ENCODE results near the gene OR2A2. TPM values are rescaled to one million over a fixed set of nuclear protein-coding genes. Genes with fewer than 3 reads are reported as not detected.
"Not testable (repeated sequence)": the region's sequence is repeated elsewhere in the genome, so short reads cannot be mapped to it uniquely, and the experiment has no call there.

Gene OR2A2
- polyA plus RNA-seq, 6 donors from 2014 or later: not detected

DNA sequence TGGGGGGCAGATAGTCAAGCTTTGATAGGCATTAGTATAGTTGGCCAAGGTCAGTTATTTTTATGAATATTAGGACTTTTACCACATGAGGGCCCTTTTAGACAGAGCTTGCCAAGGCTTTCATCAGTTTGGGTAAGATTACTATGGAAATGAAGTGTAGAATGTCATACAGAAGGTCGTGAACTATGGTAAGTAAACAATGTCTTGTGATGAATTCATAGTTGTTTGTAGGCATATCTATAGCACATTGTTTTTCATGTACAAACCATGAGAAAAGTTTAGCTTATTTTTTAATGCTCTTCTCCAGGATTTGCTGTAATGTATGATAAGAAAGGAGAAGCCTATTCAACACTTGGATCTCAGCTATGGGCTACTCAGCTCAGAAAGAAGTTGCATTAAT, 4.3 kb downstream of the OR2A2 start:
- no peak for ATAC-seq (ENCODE audit: low read depth in 2 of 2)
- no peak for DNase-seq
- no peaks in the 10 kb centered on the region for H3K4me1 Mint-ChIP-seq
- H3K27ac Mint-ChIP-seq: no peak overlapping the region
- peaks cover 13 to 32% (median 17%) of the 10 kb centered on the region in 3 donors for H3K27me3 Mint-ChIP-seq
- no peaks in the 10 kb centered on the region for H3K9me3 Mint-ChIP-seq
- no peaks in the 10 kb centered on the region for H3K36me3 Mint-ChIP-seq
- H3K4me3 Mint-ChIP-seq: no peak overlapping the region

DNA sequence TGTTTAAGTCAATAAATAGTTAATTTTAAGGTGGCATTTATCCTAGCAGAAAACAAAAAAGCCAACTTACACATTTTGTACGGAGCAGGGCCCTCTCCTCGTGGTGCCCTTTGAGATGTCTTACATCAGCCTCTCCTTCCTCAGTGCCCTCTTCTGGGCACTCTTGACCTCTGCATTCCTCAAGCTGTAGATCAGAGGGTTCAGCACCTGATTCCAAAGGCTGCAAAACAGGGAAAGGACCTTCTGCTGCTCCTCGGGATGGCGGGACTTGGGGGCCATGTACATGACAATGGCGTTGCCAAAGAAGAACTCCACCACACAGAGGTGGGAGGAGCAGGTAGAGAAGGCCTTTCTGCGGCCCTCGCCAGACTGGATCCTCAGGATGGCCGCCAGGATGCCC, 9.0 kb downstream of the OR2A2 start:
- Mint-ChIP-seq H3K9me3 (peaks cover 0 to 2% (median 0%) of the 10 kb centered on the region in 7 donors), H3K27me3 (peaks cover 7 to 30% (median 21%) of the 10 kb centered on the region in 3 donors), H3K27ac (no peak overlapping the region), H3K4me3 (no peak overlapping the region), H3K4me1 (no peaks in the 10 kb centered on the region), H3K36me3 (no peaks in the 10 kb centered on the region)
- no peak for DNase-seq
- no peak for ATAC-seq (ENCODE audit: low read depth in 2 of 2)

DNA sequence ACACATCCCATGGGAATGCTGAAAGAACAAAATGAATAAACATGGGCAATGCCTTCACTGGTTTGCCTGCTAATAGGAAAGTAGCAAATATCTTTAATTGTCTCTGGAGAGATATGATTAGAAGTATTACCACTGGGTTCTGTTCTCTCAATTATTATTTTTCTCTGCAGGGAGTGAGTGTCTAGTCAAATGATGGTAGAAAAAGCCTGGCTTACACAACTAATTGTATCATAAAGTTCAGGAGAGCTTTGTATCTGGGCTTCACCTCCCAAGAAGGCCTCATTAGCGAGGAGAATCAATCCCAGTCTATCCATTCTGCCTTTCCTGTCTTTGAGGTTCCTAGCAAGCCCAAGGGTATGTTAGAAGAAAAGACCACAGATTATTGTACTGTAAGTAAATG, 13.5 kb downstream of the OR2A2 start, which contains the start of gene OR2A14:
OR2A14 (plus strand) TSS at position 301 of the 400 bp plus-strand sequence. CDS start 5,937 bp downstream, outside the sequence.
- Mint-ChIP-seq H3K9me3 (peaks cover 0 to 2% (median 0%) of the 10 kb centered on the region in 7 donors), H3K4me3 (no peak within 1 kb of the TSS), H3K4me1 (no peaks in the 10 kb centered on the region), H3K27me3 (peaks cover 9 to 25% (median 18%) of the 10 kb centered on the region in 3 donors), H3K27ac (no peak within 1 kb of the TSS), H3K36me3 (no peaks in the 10 kb centered on the region)
- DNase-seq: no peak
- ATAC-seq (ENCODE audit: low read depth in 2 of 2): no peak

DNA sequence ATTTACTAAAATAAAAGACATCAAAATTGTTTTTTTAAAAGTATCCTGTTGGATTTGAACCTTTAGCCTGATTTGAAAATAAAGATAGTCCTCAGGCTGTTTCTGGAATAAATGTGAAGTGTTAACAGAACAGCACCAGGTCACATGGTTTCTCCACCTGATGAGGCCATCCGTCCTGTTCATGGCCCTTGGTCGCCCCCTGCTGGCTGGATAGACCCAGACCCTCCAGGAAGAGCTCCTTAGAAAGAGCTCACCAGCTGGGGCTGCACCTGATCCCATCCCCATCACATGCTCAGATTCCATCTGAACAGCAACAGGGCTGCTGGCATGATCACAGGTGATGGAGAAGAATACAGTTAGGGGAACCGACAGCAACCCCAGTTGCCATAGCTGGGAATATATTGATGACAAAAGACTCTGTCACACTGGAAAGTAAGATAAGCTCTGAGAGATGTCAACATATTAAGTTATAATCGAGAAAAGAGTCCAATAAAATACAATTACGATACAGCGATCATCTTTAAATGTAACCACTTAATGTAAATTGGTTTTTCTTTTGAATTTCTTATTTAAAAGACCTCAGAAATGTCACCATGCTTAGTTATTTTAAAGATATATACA, 18.4 kb downstream of the OR2A2 start:
- Mint-ChIP-seq H3K4me1 (no peaks in the 10 kb centered on the region), H3K27me3 (peaks cover 8 to 20% (median 20%) of the 10 kb centered on the region in 3 donors), H3K4me3 (no peak overlapping the region), H3K9me3 (peaks cover 0 to 1% (median 0%) of the 10 kb centered on the region in 7 donors), H3K36me3 (no peaks in the 10 kb centered on the region), H3K27ac (peak overlapping the region in 1 of 6 donors; percentile 58)
- ATAC-seq (ENCODE audit: low read depth in 2 of 2) (peak; percentile 99), DNase-seq (peak; percentile 74)

DNA sequence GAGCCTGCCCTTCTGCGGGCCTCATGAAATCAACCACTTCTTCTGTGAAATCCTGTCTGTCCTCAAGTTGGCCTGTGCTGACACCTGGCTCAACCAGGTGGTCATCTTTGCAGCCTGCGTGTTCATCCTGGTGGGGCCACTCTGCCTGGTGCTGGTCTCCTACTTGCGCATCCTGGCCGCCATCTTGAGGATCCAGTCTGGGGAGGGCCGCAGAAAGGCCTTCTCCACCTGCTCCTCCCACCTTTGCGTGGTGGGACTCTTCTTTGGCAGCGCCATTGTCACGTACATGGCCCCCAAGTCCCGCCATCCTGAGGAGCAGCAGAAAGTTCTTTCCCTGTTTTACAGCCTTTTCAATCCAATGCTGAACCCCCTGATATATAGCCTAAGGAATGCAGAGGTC, 20.2 kb downstream of the OR2A2 start:
- H3K27me3 Mint-ChIP-seq: peaks cover 8 to 15% (median 11%) of the 10 kb centered on the region in 3 donors
- not testable (repeated sequence) for H3K9me3 Mint-ChIP-seq; H3K36me3 Mint-ChIP-seq; H3K27ac Mint-ChIP-seq; DNase-seq; H3K4me1 Mint-ChIP-seq; ATAC-seq (ENCODE audit: low read depth in 2 of 2); H3K4me3 Mint-ChIP-seq

DNA sequence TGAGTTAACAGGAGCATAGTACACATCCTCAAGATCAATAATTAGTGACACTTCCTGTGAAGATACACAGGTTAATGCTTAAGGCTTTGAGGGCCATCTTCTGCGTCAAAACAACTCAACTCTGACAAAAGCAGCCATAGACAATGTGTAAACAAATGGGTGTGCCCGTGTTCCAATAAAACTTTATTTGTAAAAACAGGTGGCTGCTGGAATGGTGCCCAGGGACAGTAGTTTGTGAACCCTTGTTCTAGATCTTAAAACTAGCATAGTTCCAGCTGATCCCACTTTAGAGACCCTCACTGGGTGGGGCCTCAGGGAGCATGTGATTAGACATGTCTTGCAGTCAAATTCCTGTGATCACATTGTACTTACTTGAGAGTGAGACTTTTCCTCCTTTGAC, 21.3 kb downstream of the OR2A2 start:
- ATAC-seq (ENCODE audit: low read depth in 2 of 2) (no peak), DNase-seq (no peak)
- Mint-ChIP-seq H3K9me3 (peaks cover 0 to 1% (median 0%) of the 10 kb centered on the region in 7 donors), H3K27me3 (peaks cover 8 to 15% (median 12%) of the 10 kb centered on the region in 3 donors), H3K4me3 (no peak overlapping the region), H3K27ac (no peak overlapping the region), H3K36me3 (no peaks in the 10 kb centered on the region), H3K4me1 (no peaks in the 10 kb centered on the region)

DNA sequence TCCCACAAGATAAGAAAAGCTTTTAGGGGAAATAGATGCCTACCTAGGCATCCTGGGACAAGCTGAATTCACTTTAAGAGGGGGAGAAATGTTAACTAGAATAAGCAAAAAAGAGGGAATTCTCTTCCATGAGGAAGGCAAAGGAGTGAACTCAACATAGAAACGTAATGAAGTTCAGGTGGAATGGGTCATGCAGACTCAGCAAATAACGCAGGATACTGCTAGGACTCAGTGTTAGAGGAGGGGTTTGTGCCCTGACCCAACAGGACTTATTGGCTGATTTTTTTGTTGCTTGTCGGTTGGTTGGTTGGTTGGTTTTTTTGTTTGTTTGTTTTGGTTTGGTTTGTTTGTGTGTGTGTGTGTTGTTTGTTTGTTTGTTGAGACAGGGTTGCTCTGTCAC, 22.9 kb downstream of the OR2A2 start:
- H3K27ac Mint-ChIP-seq: no peak overlapping the region
- H3K36me3 Mint-ChIP-seq: no peaks in the 10 kb centered on the region
- H3K27me3 Mint-ChIP-seq: peaks cover 8 to 18% (median 18%) of the 10 kb centered on the region in 3 donors
- peaks cover 0 to 1% (median 0%) of the 10 kb centered on the region in 7 donors for H3K9me3 Mint-ChIP-seq
- no peak overlapping the region for H3K4me3 Mint-ChIP-seq
- ATAC-seq (ENCODE audit: low read depth in 2 of 2) (no peak), DNase-seq (no peak)
- no peaks in the 10 kb centered on the region for H3K4me1 Mint-ChIP-seq

DNA sequence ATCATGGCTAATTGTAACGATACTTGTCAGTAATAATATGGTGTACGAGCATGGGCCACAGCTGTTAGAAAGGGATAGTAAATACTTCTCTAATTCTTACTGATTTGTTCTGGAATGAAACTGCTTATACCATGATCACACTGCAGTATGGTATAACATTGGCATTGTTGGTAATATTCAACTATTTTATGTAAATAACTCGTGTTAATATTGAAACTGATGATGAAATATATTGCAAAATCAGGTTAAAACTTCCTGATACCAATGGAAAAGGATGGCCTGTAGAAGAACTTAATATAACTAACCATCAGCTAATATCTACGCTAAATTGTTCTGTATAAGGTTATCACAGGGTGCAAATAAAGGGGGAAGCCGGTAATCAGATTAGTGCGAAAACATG, 23.9 kb downstream of the OR2A2 start:
- ATAC-seq (ENCODE audit: low read depth in 2 of 2) (no peak), DNase-seq (no peak)
- Mint-ChIP-seq H3K27ac (no peak overlapping the region), H3K4me3 (no peak overlapping the region), H3K36me3 (no peaks in the 10 kb centered on the region), H3K27me3 (peaks cover 5 to 18% (median 18%) of the 10 kb centered on the region in 3 donors), H3K9me3 (peaks cover 0 to 1% (median 0%) of the 10 kb centered on the region in 7 donors), H3K4me1 (no peaks in the 10 kb centered on the region)

DNA sequence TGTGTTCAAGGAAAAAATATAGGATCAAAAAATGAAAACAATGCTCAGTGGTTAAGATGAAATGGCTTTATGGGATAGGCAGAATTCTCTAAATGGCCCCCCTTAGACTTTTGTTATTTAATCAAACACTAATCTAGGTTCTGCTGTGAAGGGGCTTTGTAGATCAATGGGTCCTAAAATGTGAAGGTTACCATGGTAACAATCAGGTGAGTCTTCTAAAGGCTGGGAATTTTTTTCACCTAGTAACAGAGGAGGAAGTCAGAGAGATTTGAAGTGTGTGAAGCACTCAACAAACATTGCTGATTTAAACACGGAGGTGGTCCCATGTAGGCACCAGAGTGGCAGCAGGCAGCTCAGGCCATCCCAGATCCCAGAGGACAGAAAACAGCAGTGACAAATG, 24.7 kb downstream of the OR2A2 start:
- peaks cover 3 to 17% (median 16%) of the 10 kb centered on the region in 3 donors for H3K27me3 Mint-ChIP-seq
- ATAC-seq (ENCODE audit: low read depth in 2 of 2): no peak
- no peak overlapping the region for H3K4me3 Mint-ChIP-seq
- H3K4me1 Mint-ChIP-seq: no peaks in the 10 kb centered on the region
- no peaks in the 10 kb centered on the region for H3K36me3 Mint-ChIP-seq
- peaks cover 0 to 1% (median 0%) of the 10 kb centered on the region in 7 donors for H3K9me3 Mint-ChIP-seq
- no peak overlapping the region for H3K27ac Mint-ChIP-seq
- no peak for DNase-seq

DNA sequence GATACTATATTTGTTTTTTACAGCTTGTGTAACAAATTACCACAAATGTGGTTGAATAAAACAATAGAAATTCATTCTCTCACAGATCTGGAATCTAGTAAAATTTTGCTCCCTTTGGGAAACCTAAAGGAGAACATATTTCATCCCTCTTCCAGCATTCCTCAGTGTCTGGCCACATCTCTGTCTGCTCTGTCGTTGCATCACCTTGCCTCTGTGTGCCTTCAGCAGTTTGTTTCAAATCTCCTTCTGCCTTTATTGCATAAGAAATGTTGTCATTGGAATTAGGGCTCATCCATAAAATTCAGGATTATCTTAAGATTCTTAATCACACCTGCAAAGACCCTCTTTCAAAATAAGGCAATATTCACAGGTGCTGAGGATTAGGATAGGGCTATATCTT, 28.1 kb downstream of the OR2A2 start:
- Mint-ChIP-seq H3K36me3 (no peaks in the 10 kb centered on the region), H3K4me1 (no peaks in the 10 kb centered on the region), H3K4me3 (no peak overlapping the region), H3K27ac (no peak overlapping the region), H3K9me3 (peaks cover 0 to 2% (median 0%) of the 10 kb centered on the region in 7 donors), H3K27me3 (peaks cover 0 to 15% (median 15%) of the 10 kb centered on the region in 3 donors)
- ATAC-seq (ENCODE audit: low read depth in 2 of 2): no peak
- no peak for DNase-seq

DNA sequence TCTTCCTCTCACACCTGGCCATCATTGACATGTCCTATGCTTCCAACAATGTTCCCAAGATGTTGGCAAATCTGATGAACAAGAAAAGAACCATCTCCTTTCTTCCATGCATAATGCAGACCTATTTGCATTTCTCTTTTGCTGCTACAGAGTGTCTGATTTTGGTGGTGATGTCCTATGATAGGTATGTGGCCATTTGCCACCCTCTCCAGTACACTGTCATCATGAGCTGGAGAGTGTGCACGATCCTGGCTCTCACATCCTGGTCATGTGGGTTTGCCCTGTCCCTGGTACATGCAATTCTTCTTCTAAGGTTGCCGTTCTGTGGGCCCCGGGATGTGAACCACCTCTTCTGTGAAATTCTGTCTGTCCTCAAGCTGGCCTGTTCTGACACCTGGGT, 32.8 kb downstream of the OR2A2 start:
- Mint-ChIP-seq H3K4me3 (no peak overlapping the region), H3K27ac (peak overlapping the region in 1 of 6 donors; percentile 0), H3K9me3 (peaks cover 6 to 34% (median 10%) of the 10 kb centered on the region in 7 donors), H3K27me3 (peaks cover 0 to 22% (median 17%) of the 10 kb centered on the region in 3 donors), H3K4me1 (no peaks in the 10 kb centered on the region), H3K36me3 (peaks cover 0 to 8% of the 10 kb centered on the region in 2 donors)
- no peak for DNase-seq
- ATAC-seq (ENCODE audit: low read depth in 2 of 2): no peak

DNA sequence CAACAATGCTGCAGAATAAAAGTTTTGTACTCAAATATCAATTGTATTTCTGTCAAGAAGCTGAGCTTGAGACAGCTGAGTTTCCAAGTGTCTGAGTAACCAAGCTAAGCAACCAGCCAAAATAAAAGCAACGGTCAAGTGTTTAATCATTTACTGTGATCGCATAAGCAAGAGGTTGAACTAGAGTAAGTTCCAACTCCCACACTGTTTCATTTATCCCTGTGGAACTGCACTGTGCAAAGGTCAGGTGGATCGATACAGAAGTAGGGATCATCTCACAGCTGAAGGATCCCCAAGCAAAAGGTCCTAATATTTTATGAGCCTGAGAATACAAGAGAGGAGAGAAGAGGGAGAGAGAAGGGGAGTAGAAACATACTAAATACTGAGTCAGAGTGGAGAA, 35.0 kb downstream of the OR2A2 start:
- ATAC-seq (ENCODE audit: low read depth in 2 of 2): no peak
- Mint-ChIP-seq H3K36me3 (peaks cover 10 to 29% of the 10 kb centered on the region in 2 donors), H3K4me3 (no peak overlapping the region), H3K9me3 (peaks cover 21 to 55% (median 30%) of the 10 kb centered on the region in 7 donors), H3K27me3 (peaks cover 0 to 37% (median 23%) of the 10 kb centered on the region in 3 donors), H3K27ac (no peak overlapping the region), H3K4me1 (no peaks in the 10 kb centered on the region)
- no peak for DNase-seq

DNA sequence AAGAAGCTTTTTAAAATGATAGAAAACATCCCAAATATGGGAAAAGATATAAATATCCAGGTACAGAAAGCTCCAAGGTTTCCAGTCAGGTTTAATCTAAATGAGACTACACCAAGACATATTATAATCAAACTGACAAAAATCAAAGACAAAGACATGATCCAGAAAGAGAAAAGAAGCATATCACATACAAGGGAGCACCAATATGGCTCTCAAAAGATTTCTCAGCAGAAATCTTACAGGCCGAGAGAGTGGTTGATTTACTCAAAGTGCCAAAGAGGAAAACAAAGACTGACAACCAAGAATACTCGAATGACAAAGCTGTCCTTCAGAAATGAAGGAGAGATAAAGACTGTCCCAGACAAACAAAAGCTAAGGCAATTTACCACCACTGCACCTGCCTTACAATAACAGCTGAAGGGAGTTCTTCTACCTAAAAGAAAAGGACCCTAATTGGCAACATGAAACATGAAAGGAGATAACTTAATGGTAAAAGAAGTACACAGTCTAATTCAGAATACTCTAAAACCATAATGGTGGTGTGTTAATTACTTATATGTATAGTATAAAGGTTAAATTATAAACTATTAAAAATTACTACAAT, 38.9 kb downstream of the OR2A2 start:
- no peak overlapping the region for H3K4me3 Mint-ChIP-seq
- H3K4me1 Mint-ChIP-seq: no peaks in the 10 kb centered on the region
- peaks cover 16 to 38% of the 10 kb centered on the region in 2 donors for H3K36me3 Mint-ChIP-seq
- H3K27ac Mint-ChIP-seq: no peak overlapping the region
- DNase-seq (no peak), ATAC-seq (ENCODE audit: low read depth in 2 of 2) (no peak)
- H3K9me3 Mint-ChIP-seq: peaks cover 21 to 77% (median 48%) of the 10 kb centered on the region in 7 donors
- H3K27me3 Mint-ChIP-seq: peaks cover 16 to 31% (median 26%) of the 10 kb centered on the region in 3 donors

DNA sequence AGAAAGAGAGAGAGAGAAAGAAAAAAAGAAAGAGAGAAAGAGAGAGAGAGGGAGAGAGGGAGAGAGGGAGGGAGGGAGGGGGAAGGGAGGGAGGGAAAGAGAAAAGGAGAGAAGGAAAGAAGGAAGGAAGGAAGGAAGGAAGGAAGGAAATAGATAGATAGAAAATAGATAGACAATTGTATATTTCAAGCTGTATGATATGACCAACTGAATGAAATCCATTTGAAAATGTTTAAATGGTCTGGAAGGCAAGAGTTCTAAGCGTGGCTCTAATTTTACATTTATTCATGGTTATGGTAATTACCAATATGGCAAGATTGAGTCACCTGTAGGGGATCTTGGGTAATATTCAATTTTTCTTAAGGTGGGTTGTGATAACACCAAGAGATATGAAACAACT, 49.5 kb downstream of the OR2A2 start:
- no peaks in the 10 kb centered on the region for H3K9me3 Mint-ChIP-seq
- H3K4me1 Mint-ChIP-seq: no peaks in the 10 kb centered on the region
- DNase-seq: no peak
- H3K4me3 Mint-ChIP-seq: no peak overlapping the region
- no peak overlapping the region for H3K27ac Mint-ChIP-seq
- ATAC-seq (ENCODE audit: low read depth in 2 of 2): no peak
- peaks cover 21 to 32% (median 31%) of the 10 kb centered on the region in 3 donors for H3K27me3 Mint-ChIP-seq
- H3K36me3 Mint-ChIP-seq: no peaks in the 10 kb centered on the region
